ENCODE results near the gene PTMA. TPM values are rescaled to one million over a fixed set of nuclear protein-coding genes. Genes with fewer than 3 reads are reported as not detected.

Gene PTMA
- total and polyA plus RNA-seq, 5 experiments from 2014 or later = 1,008 to 2,224 (median 1,851) TPM

DNA sequence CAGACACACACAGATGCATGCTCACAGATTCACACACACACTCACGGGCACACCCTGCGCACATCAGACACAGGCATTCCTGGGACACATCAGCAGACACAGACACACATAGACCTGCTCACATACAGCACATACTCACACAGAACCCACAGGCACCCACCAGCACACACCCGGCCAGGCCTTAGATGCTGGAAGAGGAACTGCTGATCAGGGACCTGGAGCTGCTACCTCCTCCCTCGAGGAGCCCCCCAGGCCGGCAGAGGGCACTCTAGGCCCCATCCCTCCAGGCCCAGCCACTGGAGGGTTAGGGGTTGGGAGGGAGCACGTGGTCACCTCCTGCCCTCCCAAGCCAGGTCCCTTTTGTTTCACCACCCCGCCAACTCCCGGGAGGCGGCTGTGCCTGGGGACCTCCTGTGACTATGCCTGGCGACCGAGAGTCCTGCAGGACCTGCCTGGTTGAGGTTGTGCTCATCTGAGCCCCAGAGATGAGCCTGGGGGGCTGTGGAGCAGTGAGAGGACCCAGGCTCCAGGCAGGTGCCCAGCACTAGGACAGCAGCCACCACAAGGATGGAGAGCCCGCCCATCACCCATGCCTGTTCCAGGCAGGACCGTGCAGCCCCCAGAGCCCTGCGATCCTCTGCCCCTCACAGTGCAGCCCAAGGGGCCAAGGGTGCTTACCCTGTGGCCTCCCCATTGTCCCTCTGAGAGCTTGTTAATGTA is 21.0 kb upstream of the PTMA start:
- Mint-ChIP-seq H3K27ac (peak overlapping the region in 5 of 10 donors; percentile 27 to 64 (median 41)), H3K27me3 (peaks cover 0 to 12% (median 7%) of the 10 kb centered on the region in 5 donors), H3K9me3 (no peaks in the 10 kb centered on the region), H3K4me1 (peaks cover 5 to 17% (median 13%) of the 10 kb centered on the region in 4 donors), H3K4me3 (no peak overlapping the region), H3K36me3 (no peaks in the 10 kb centered on the region)
- DNase-seq (peak; percentile 52 to 87 (median 66)), ATAC-seq (peak; percentile 95 to 98)
- POLR2A ChIA-PET = interaction anchor here (0.5 to 11.2 kb wide), 4 partner anchors 10 to 27 kb away, joined by 3 to 124 read pairs (median 44); partner anchors contain the start of gene PTMA

DNA sequence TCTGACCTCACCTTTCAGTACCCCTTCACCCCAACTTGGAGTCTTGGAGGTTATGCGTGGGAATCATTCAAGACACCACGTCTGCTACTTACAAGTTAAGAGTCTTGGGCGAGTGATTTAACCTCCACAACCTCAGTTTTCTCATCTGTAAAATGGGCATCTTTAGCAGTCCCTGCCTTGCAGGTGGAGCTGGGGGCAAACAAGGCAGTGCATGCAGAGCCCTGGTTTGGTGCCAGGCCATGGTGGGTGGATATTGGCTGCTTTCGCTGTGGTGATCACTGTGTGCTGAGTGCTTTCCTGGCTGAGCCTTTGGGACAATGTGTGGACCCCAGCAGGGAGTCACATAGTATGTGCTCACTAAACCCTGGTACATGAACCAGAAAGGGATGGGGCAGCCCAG is 20.4 kb upstream of the PTMA start:
- POLR2A ChIA-PET = interaction anchor here (1.9 to 11.2 kb wide), 3 partner anchors 11 to 27 kb away, joined by 6 to 124 read pairs (median 81); partner anchors contain the start of gene PTMA
- DNase-seq = no peak
- no peak overlapping the region for H3K4me3 Mint-ChIP-seq
- no peak for ATAC-seq
- peaks cover 0 to 6% (median 2%) of the 10 kb centered on the region in 5 donors for H3K27me3 Mint-ChIP-seq
- no peaks in the 10 kb centered on the region for H3K36me3 Mint-ChIP-seq
- no peaks in the 10 kb centered on the region for H3K9me3 Mint-ChIP-seq
- H3K27ac Mint-ChIP-seq = no peak overlapping the region
- H3K4me1 Mint-ChIP-seq = peaks cover 5 to 15% (median 9%) of the 10 kb centered on the region in 4 donors

DNA sequence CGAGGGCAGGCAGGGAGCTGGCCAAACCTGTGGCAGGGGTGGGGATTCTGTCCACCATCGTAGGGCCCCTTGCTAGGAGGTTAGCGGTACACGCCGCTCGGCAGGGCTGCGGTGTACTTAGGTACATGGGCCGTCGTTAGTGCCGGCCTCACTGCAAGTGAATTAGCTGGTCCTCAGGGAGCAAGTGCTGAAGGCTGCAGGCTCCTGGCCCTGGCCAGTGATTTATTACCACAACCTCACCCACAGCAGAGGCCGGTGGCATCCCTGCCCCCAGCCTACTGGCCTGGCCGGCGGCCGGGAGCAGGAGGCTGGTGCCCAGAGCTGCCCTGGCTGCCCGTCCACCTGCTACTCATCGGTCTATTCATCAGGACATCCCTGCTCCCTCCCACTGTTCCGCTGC is 19.6 kb upstream of the PTMA start:
- Mint-ChIP-seq H3K9me3 (no peaks in the 10 kb centered on the region), H3K27ac (no peak overlapping the region), H3K36me3 (no peaks in the 10 kb centered on the region), H3K27me3 (peaks cover 0 to 4% (median 0%) of the 10 kb centered on the region in 5 donors), H3K4me3 (no peak overlapping the region), H3K4me1 (peaks cover 5 to 15% (median 9%) of the 10 kb centered on the region in 4 donors)
- ATAC-seq (no peak), DNase-seq (no peak)
- POLR2A ChIA-PET = interaction anchor here (1.9 to 11.2 kb wide), 3 partner anchors 12 to 26 kb away, joined by 6 to 124 read pairs (median 81); partner anchors contain the start of gene PTMA

DNA sequence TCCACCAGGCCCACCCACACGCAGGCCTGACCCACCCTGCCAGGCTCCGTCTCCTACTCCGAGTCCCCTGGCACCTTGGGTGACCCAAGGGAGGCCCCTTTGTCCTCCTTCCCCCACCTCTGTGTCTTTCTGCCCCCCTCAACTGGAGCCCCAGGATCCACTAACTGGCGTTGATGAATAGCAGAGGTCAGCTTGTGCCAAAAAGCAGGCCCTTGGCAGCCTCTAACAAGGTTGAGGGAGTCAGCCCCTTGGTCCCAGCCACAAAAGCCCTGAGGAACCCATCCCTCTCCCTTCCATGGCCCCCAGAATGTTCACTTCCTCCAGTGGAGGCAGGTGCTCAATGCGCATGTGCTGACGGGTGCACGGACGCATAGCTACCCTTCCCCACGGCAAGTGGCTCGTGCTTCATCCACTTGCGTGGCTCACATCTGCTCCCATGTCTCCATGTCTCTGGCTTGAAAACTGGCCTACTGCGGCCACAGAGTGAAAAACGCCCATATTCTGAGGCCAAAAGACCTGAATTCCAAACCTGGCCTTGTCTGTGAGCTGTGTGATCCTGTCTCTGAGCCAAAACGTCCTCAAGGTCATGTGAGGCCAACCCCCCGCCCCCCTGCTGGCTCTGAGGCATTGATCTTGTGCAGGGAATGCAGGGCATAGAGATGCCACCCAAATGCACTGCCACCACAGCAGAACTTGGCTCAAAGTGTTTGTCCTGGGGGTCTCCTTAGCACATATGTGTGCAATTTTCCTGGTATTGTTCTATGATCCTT is 19.0 kb upstream of the PTMA start:
- Mint-ChIP-seq H3K27me3 (no peaks in the 10 kb centered on the region), H3K4me1 (peaks cover 5 to 9% (median 8%) of the 10 kb centered on the region in 4 donors), H3K36me3 (no peaks in the 10 kb centered on the region), H3K4me3 (no peak overlapping the region), H3K27ac (peak overlapping the region in 1 of 10 donors; percentile 15), H3K9me3 (no peaks in the 10 kb centered on the region)
- ATAC-seq = no peak
- POLR2A ChIA-PET = interaction anchor here (1.9 to 11.2 kb wide), 3 partner anchors 12 to 25 kb away, joined by 6 to 124 read pairs (median 81); partner anchors contain the start of gene PTMA
- no peak for DNase-seq

DNA sequence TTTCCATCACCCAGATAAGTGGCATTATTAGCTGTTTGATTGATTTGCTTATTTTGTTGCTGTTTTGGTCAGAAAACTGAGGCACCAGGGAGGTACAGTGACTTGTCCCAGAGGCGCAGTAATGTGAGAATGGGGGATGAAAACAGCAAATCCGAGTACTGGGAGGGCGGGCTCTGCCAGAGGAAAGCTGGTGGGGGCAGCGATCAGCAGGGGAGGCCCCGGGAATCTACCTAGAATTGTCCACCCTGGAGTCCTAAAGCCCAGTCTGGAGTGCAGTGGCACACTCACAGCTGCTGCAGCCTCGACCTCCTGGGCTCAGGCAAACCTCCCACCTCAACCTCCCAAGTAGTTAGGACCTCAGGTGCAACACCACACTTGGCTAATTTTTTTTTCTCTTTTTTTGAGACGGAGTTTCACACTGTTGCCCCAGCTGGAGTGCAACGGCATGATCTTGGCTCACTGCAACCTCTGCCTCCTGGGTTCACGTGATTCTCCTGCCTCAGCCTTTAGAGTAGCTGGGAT is 17.0 kb upstream of the PTMA start:
- peak overlapping the region in 1 of 10 donors; percentile 56 for H3K27ac Mint-ChIP-seq
- no peak overlapping the region for H3K4me3 Mint-ChIP-seq
- H3K9me3 Mint-ChIP-seq = no peaks in the 10 kb centered on the region
- no peaks in the 10 kb centered on the region for H3K27me3 Mint-ChIP-seq
- no peak for DNase-seq
- ATAC-seq = no peak
- H3K4me1 Mint-ChIP-seq = peaks cover 4 to 9% (median 8%) of the 10 kb centered on the region in 4 donors
- no peaks in the 10 kb centered on the region for H3K36me3 Mint-ChIP-seq
- POLR2A ChIA-PET = interaction anchor here (0.6 to 1.9 kb wide), 5 partner anchors 16 to 78 kb away, joined by 3 to 9 read pairs (median 4); partner anchors contain the start of gene PTMA

DNA sequence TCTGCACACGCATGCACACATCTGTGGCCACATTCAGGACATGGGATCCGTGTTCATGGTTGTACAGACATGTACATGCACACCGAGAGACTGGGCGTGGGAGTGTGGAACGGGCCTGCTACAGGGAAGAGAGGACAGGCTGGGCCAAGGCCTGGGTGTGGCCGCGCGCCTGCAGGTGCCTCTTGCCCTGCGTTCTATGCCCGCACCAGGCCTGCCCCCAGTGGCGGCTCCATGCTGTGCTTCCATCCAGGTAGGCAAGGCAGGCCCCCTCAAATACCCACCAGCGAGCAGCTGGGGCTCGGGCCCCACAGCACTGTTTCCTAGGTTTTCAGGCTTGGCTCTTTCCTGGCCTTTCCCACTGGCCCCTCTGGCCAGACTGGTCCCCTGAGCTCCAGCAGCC is 15.5 kb upstream of the PTMA start:
- H3K27me3 Mint-ChIP-seq = no peaks in the 10 kb centered on the region
- no peaks in the 10 kb centered on the region for H3K4me1 Mint-ChIP-seq
- H3K9me3 Mint-ChIP-seq = no peaks in the 10 kb centered on the region
- H3K36me3 Mint-ChIP-seq = no peaks in the 10 kb centered on the region
- DNase-seq (no peak), ATAC-seq (no peak)
- H3K4me3 Mint-ChIP-seq = no peak overlapping the region
- POLR2A ChIA-PET = interaction anchor here (1.2 to 2.2 kb wide), 3 partner anchors 14 to 31 kb away, joined by 4 to 7 read pairs (median 5); no protein-coding TSS in a partner anchor
- peak overlapping the region in 1 of 10 donors; percentile 43 for H3K27ac Mint-ChIP-seq

DNA sequence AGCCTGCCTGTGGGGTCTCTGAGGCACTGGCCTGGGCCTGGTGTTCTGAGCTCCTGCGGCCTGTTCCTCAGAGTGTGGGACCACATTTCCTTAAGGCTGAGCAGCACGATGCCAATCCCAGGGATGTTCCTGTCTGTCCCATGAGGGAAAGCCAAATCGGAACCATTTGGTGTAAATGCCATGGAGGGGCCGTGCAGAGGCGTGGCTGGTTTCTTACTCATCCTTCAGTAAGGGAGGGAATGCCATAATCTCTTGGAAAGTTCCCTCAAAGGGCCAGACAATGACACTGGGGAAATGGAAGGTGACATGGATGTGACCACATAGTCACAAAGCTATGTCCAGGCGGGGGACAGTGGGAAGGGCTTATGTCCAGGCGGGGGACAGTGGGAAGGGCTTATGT is 14.4 kb upstream of the PTMA start:
- POLR2A ChIA-PET = interaction anchor here (0.7 to 2.2 kb wide), 4 partner anchors 13 to 32 kb away, joined by 3 to 7 read pairs (median 4); partner anchors contain the start of gene PTMA
- Mint-ChIP-seq H3K4me3 (no peak overlapping the region), H3K27ac (no peak overlapping the region), H3K4me1 (no peaks in the 10 kb centered on the region), H3K27me3 (no peaks in the 10 kb centered on the region), H3K9me3 (no peaks in the 10 kb centered on the region), H3K36me3 (no peaks in the 10 kb centered on the region)
- DNase-seq = no peak
- ATAC-seq = no peak

DNA sequence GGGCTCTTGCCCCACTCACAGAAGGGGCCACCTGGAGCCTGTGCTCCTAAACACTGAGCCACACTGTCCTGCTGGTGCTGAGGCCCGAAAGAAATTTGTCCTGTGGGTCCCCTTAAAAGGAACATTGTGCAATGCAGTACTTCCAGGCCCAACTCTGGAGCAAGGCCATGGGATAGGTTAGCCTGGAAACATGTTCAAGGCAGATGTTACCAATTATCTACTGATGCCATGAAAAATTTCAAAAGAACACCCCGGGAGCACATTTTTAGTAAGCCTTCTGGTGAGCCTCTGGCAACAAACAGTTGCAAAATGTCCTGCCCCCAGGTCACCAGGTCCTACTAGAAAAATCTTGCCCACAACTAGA is 12.3 kb upstream of the PTMA start:
- Mint-ChIP-seq H3K4me3 (no peak overlapping the region), H3K27ac (no peak overlapping the region), H3K9me3 (no peaks in the 10 kb centered on the region), H3K4me1 (no peaks in the 10 kb centered on the region), H3K27me3 (no peaks in the 10 kb centered on the region), H3K36me3 (peaks cover 0 to 5% (median 0%) of the 10 kb centered on the region in 3 donors)
- ATAC-seq = no peak
- no peak for DNase-seq
- POLR2A ChIA-PET = no interaction called here

DNA sequence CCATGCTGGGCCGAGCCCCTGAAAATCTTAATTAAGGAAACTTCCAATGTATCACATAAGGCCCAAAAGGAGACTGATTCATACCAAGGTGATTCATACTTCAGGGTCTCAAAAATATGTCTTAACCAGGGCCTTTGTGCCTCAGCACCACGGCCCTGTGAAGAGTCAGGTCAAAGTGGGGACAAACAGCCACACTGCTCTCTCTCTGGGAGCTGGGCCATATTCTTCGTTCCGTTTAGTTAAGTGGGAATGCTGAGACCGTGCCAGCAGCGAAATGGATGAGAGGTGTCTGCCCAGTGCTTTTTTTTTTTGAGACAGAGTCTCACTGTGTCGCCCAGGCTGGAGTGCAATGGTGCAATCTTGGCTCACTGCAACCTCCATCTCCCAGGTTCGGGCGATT is 9.3 kb upstream of the PTMA start:
- H3K4me1 Mint-ChIP-seq = peaks cover 0 to 3% (median 1%) of the 10 kb centered on the region in 4 donors
- POLR2A ChIA-PET = interaction anchor here (1.5 kb wide), 1 partner anchor 10 kb away, joined by 6 read pairs; the partner anchor contains the start of gene PTMA
- H3K36me3 Mint-ChIP-seq = peaks cover 0 to 5% (median 0%) of the 10 kb centered on the region in 3 donors
- ATAC-seq (no peak), DNase-seq (no peak)
- H3K4me3 Mint-ChIP-seq = no peak overlapping the region
- H3K27ac Mint-ChIP-seq = no peak overlapping the region
- H3K27me3 Mint-ChIP-seq = no peaks in the 10 kb centered on the region
- no peaks in the 10 kb centered on the region for H3K9me3 Mint-ChIP-seq

DNA sequence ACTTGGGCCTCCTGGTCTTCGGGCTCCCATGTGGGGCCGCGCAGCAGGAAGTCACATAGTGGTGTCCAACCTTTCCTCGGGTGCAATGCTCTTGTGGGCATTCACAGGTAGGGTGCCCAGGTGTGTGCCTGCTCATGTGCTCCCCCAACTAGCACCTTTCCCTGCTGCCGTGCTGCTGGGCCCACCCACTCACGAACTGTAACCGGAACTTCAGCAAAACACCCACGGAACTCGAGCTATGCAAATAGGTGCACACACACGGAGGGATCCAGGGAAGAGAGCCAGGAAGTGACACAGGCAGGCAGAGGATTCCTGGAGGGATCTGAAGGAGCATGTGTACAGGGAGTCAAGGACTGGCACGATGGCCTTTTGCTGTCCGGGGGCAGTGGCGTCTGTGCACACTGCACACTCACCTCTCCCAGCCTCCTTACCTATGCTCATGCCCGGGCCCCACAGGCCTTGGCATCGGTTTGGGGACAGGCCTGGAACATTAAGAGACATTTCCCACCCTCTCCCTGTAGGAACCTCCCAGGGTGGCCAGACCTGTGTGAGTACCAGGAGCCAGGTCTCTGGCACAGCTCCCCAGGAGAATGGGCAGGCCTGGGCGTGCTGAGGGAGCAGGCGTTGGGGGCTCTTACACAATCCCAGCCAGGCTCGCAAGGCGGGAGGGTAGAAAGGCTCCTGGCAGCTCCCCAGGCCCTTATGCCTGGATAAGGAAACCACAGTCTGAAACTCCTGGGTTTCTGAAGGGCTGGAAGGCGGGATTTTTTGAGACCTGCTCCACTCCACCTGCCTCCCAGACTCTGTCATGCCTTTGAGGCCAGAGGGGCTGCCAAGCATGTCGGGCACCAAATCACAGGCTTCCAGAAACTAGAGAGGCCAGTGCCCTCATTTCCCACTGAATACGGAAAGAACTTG is 6.6 kb upstream of the PTMA start:
- Mint-ChIP-seq H3K4me3 (no peak overlapping the region), H3K27me3 (no peaks in the 10 kb centered on the region), H3K9me3 (no peaks in the 10 kb centered on the region), H3K4me1 (peaks cover 0 to 23% (median 11%) of the 10 kb centered on the region in 4 donors), H3K36me3 (peaks cover 0 to 5% (median 0%) of the 10 kb centered on the region in 3 donors), H3K27ac (peak overlapping the region in 1 of 10 donors; percentile 6)
- ATAC-seq (no peak), DNase-seq (no peak)
- POLR2A ChIA-PET = no interaction called here

DNA sequence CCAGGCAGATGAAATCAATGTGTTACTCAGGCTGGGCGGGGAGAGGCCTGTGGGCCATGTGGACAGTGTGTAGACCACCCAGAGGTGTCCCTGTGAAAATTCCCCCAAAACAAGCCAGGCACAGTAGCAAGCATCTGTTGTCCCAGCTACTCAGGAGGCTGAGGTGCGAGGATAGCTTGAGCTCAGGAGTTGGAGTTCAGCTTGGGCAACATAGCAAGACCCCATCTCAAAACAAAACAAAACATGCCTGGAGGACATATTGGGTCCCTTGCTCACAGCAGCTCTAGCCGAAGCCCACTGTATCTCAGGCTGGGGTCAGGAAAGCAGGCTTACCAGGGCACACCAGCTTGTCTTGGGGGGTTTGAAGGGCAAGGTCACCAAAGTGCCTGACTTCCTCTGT is 4.3 kb upstream of the PTMA start:
- POLR2A ChIA-PET = interaction anchor here (0.7 to 1.3 kb wide), 4 partner anchors 23 to 227 kb away, joined by 3 to 10 read pairs (median 4); no protein-coding TSS in a partner anchor
- Mint-ChIP-seq H3K36me3 (peaks cover 0 to 7% (median 2%) of the 10 kb centered on the region in 3 donors), H3K4me3 (peak overlapping the region in 7 of 10 donors; percentile 18 to 55 (median 40)), H3K9me3 (peaks cover 0 to 2% (median 0%) of the 10 kb centered on the region in 9 donors), H3K27me3 (peaks cover 0 to 4% (median 0%) of the 10 kb centered on the region in 5 donors), H3K27ac (peak overlapping the region in 5 of 10 donors; percentile 15 to 84 (median 42)), H3K4me1 (peaks cover 0 to 23% (median 14%) of the 10 kb centered on the region in 4 donors)
- ATAC-seq (no peak), DNase-seq (peak in 1 of 10 donors; percentile 48)
